ENCODE results near the gene PDK2. TPM values are rescaled to one million over a fixed set of nuclear protein-coding genes. Genes with fewer than 3 reads are reported as not detected.

The PDK2 gene
- total and polyA plus RNA-seq, 2 experiments from 2014 or later = 12.0 to 15.9 TPM

DNA sequence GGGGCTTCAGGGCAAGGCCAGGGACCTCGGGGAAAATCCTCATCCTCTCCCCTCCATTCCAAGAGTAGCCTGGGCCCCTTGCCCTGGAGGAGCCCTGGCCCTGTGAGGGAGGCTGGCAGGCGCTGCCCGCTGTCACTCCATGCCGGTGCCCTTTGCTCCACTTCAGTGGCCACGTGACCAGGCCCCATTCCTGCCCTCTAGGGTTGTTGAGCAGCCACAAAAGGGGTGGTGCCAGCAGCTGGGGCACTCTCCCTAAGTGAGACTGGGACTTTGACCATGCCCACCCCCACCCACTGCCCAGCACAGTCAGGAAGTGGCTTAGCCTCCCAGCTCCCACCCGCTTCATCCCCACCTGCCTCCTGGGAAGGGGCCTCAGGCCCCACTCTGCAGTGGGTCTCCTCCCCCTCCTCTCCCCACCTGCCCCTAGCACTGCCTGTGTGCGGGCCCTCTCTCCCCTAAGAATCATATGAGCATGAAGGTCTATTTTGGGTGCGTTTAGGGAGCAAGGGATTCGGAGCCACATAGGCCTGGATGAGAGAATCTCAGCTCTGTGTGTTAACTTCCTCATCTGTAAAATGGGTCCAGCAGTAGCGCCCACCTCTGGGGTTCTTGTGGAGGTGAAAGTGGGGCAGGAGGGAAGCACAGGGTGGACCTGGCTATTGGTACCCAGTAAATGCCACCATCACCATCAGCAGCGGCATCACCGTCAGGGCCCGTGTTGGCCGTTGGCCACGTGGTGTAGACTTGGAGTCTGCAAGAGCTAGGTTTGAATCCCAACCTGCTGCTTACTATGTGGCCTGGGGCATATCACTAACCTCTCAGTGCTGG is 7.2 kb downstream of the PDK2 start:
- H3K79me2 ChIP-seq (replicated peaks; ENCODE audit: insufficient read depth) = no peaks in the 10 kb centered on the region
- H3K4me1 ChIP-seq (ENCODE audit: insufficient read depth) = peaks cover 13% of the 10 kb centered on the region; the same call in 1 of the 2 replicates
- no peaks in the 10 kb centered on the region for H3K27me3 ChIP-seq (ENCODE audit: insufficient read depth)
- H3K27ac ChIP-seq (ENCODE audit: low read depth) = no peak overlapping the region
- DNase-seq (ENCODE audit: low spot score) = no peak
- H3K4me2 ChIP-seq = peak overlapping the region; percentile 62; the same call in 1 of the 2 replicates
- H3K9me3 Mint-ChIP-seq = no peaks in the 10 kb centered on the region
- peaks cover 14% of the 10 kb centered on the region for H3K27me3 Mint-ChIP-seq (ENCODE audit: insufficient read depth, low read depth, poor library complexity)
- no peaks in the 10 kb centered on the region for H3F3A ChIP-seq (replicated peaks; ENCODE audit: low read depth)
- no peak overlapping the region for H3K4me3 ChIP-seq
- H3K4me3 Mint-ChIP-seq = no peak overlapping the region
- H3K9me2 ChIP-seq (ENCODE audit: insufficient read depth) = no peaks in the 10 kb centered on the region
- peaks cover 2% of the 10 kb centered on the region; the same call in 1 of the 3 replicates for H3K36me3 Mint-ChIP-seq (ENCODE audit: low read depth)
- no peak overlapping the region for H2AFZ ChIP-seq
- no peaks in the 10 kb centered on the region for H4K20me1 ChIP-seq (replicated peaks; ENCODE audit: insufficient read depth)
- TF ChIP-seq REST (IDR thresholded peaks at IDR 0.05; ENCODE audit: unreplicated experiment) (no peak), JUNB (IDR thresholded peaks at IDR 0.05; ENCODE audit: unreplicated experiment) (no peak), CREB1 (CRISPR knock-in tag; IDR thresholded peaks at IDR 0.05; ENCODE audit: low read depth) (no peak), ZNF331 (CRISPR knock-in tag; IDR thresholded peaks at IDR 0.05; ENCODE audit: low read depth) (no peak), EZH2phosphoT487 (IDR thresholded peaks at IDR 0.05; ENCODE audit: unreplicated experiment) (no peak)
- peaks cover 17% of the 10 kb centered on the region for H3K4me1 Mint-ChIP-seq
- H3K36me3 ChIP-seq (ENCODE audit: insufficient read depth) = no peaks in the 10 kb centered on the region
- no peak overlapping the region for H3K27ac Mint-ChIP-seq
- ATAC-seq = peak; percentile 6; the same call in 1 of the 3 replicates

- peaks cover 17% of the 10 kb centered on the region for H3K4me1 Mint-ChIP-seq
- no peaks in the 10 kb centered on the region for H3K27me3 ChIP-seq (ENCODE audit: insufficient read depth)
- DNase-seq (ENCODE audit: low spot score) (no peak), ATAC-seq (no peak)
- peaks cover 13% of the 10 kb centered on the region; the same call in 1 of the 2 replicates for H3K4me1 ChIP-seq (ENCODE audit: insufficient read depth)
- H3K27ac ChIP-seq (ENCODE audit: low read depth) = no peak overlapping the region
- H3K36me3 Mint-ChIP-seq (ENCODE audit: low read depth) = peaks cover 2% of the 10 kb centered on the region; the same call in 1 of the 3 replicates
- H3K4me3 Mint-ChIP-seq = no peak overlapping the region
- no peaks in the 10 kb centered on the region for H4K20me1 ChIP-seq (replicated peaks; ENCODE audit: insufficient read depth)
- H3K4me3 ChIP-seq = no peak overlapping the region
- no peaks in the 10 kb centered on the region for H3K9me3 Mint-ChIP-seq
- peaks cover 15% of the 10 kb centered on the region for H3K27me3 Mint-ChIP-seq (ENCODE audit: insufficient read depth, low read depth, poor library complexity)
- H3K36me3 ChIP-seq (ENCODE audit: insufficient read depth) = no peaks in the 10 kb centered on the region
- no peak overlapping the region for H3K27ac Mint-ChIP-seq
- H3K79me2 ChIP-seq (replicated peaks; ENCODE audit: insufficient read depth) = no peaks in the 10 kb centered on the region
- H3K9me2 ChIP-seq (ENCODE audit: insufficient read depth) = no peaks in the 10 kb centered on the region
- H3K4me2 ChIP-seq = no peak overlapping the region
- no peaks in the 10 kb centered on the region for H3F3A ChIP-seq (replicated peaks; ENCODE audit: low read depth)
- no peak overlapping the region for H2AFZ ChIP-seq
- TF ChIP-seq ZNF114 (CRISPR knock-in tag; IDR thresholded peaks at IDR 0.05) (no peak), JUNB (IDR thresholded peaks at IDR 0.05; ENCODE audit: unreplicated experiment) (no peak), STAT1 (IDR thresholded peaks at IDR 0.05; ENCODE audit: unreplicated experiment) (no peak), EZH2phosphoT487 (IDR thresholded peaks at IDR 0.05; ENCODE audit: unreplicated experiment) (no peak), ZNF331 (CRISPR knock-in tag; IDR thresholded peaks at IDR 0.05; ENCODE audit: low read depth) (no peak), ZNF462 (CRISPR knock-in tag; IDR thresholded peaks at IDR 0.05) (no peak), CREB1 (CRISPR knock-in tag; IDR thresholded peaks at IDR 0.05; ENCODE audit: low read depth) (no peak)
- TF ChIP-seq, protein P1, sequence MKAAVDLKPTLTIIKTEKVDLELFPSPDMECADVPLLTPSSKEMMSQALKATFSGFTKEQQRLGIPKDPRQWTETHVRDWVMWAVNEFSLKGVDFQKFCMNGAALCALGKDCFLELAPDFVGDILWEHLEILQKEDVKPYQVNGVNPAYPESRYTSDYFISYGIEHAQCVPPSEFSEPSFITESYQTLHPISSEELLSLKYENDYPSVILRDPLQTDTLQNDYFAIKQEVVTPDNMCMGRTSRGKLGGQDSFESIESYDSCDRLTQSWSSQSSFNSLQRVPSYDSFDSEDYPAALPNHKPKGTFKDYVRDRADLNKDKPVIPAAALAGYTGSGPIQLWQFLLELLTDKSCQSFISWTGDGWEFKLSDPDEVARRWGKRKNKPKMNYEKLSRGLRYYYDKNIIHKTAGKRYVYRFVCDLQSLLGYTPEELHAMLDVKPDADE (IDR thresholded peaks at IDR 0.05) = no peak
Measured at GRCh38 chr17:50103252-50103651, 8.1 kb downstream of the PDK2 start.
